ENCODE measurements around the gene ATE1. TPM values are rescaled to one million over a fixed set of nuclear protein-coding genes. Genes with fewer than 3 reads are reported as not detected.

Gene ATE1
- total RNA-seq, 1 experiment from 2014 or later, result 23.8 TPM

- Mint-ChIP-seq H3K4me1 (no peaks in the 10 kb centered on the region; the same call in 1 of the 2 replicates), H3K27me3 (ENCODE audit: low read depth) (no peaks in the 10 kb centered on the region), H3K36me3 (peaks cover 15% of the 10 kb centered on the region), H3K27ac (no peak overlapping the region), H3K9me3 (no peaks in the 10 kb centered on the region; the same call in 1 of the 2 replicates), H3K4me3 (no peak overlapping the region)
- CTCF ChIA-PET, result interaction anchor here (1.3 to 1.5 kb wide), 2 partner anchors 8 to 53 kb away, joined by 4 to 5 read pairs; no protein-coding TSS in a partner anchor
- POLR2A ChIA-PET, result no interaction called here
- DNase-seq (ENCODE audit: low spot score), result no peak
- TF ChIP-seq CBFB (CRISPR knock-in tag; IDR thresholded peaks at IDR 0.05; ENCODE audit: low read depth) (no peak), ZNF317 (CRISPR knock-in tag; IDR thresholded peaks at IDR 0.05; ENCODE audit: borderline replicate concordance, low read depth) (no peak), PRDM15 (CRISPR knock-in tag; IDR thresholded peaks at IDR 0.05) (no peak), ZNF425 (CRISPR knock-in tag; conservative IDR thresholded peaks at IDR 0.05) (no peak), GABPB1 (CRISPR knock-in tag; IDR thresholded peaks at IDR 0.05) (no peak), ELF4 (CRISPR knock-in tag; IDR thresholded peaks at IDR 0.05; ENCODE audit: low read depth) (no peak), ATF2 (CRISPR knock-in tag; IDR thresholded peaks at IDR 0.05; ENCODE audit: borderline replicate concordance, low read depth) (no peak), MAX (CRISPR knock-in tag; IDR thresholded peaks at IDR 0.05) (no peak), AFF4 (CRISPR knock-in tag; IDR thresholded peaks at IDR 0.05; ENCODE audit: borderline replicate concordance) (no peak), AR (CRISPR knock-in tag; IDR thresholded peaks at IDR 0.05) (no peak), ZNF423 (CRISPR knock-in tag; IDR thresholded peaks at IDR 0.05) (no peak)
- no peak for ATAC-seq
Observed at GRCh38 chr10:121833387-121833786, 94.4 kb downstream of the ATE1 start.

Data from WTC11 (cell line).